ENCODE results near the gene PAGE5.

Gene PAGE5

DNA sequence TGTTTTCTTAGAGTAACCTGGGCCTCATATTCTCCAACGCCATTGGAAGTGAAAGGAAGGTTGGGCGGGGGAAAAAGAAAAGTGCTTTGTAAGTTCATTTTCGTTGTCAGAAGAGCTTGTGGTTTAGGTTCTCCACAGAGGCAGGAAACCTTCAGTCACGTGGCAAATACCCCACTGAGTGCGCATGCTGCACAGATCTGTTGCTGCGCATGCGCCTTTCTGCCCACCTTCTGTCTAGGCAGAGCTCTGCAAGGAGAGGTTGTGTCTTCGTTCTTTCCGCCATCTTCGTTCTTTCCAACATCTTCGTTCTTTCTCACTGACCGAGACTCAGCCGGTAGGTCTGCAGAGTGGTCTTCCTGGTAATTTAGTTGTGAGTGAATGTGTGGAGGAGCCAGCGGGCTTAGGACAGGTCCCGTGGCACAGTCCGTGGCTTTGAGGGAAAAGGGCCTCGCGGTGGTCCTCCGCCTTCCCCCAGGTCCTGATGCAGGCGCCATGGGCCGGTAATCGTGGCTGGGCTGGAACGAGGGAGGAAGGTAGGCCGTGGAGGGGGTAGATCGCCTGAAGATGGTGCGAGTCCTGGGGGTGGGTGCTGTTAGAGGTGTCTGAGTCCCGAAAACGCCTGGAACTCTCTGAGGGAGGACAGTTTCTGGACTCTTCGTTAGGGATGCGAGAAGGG lies at the start of gene PAGE5:
Gene PAGE5 (plus strand): TSS at position 228 of the 676 bp plus-strand sequence. CDS start 1,037 bp downstream, outside the sequence.
- no peak for DNase-seq

DNA sequence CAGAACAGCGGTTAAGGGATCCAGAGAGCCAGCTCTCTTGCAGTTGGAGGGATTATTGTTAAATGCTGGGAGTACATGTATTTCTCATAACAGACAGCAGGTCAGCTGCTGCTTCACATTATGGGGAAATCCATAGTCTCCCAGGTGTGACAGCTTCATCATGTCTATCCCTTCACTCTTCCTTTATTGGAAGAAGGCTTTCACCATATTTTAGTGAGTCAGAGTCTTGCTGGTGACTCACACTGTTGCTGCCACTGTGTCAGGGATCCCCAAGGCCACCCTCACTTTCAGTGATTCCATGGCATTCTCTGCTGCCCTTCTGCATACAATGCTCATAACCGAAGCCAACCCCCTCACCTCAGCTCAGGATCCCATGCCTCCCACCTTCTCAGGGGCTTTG lies 32.9 kb upstream of the PAGE5 start:
- no peak for DNase-seq

GRCh38 chrX:55196688-55197087 lies 23.5 kb upstream of the PAGE5 start:
- no peak for DNase-seq

GRCh38 chrX:55201930-55202579 lies 18.1 kb upstream of the PAGE5 start:
- no peak for DNase-seq

DNA sequence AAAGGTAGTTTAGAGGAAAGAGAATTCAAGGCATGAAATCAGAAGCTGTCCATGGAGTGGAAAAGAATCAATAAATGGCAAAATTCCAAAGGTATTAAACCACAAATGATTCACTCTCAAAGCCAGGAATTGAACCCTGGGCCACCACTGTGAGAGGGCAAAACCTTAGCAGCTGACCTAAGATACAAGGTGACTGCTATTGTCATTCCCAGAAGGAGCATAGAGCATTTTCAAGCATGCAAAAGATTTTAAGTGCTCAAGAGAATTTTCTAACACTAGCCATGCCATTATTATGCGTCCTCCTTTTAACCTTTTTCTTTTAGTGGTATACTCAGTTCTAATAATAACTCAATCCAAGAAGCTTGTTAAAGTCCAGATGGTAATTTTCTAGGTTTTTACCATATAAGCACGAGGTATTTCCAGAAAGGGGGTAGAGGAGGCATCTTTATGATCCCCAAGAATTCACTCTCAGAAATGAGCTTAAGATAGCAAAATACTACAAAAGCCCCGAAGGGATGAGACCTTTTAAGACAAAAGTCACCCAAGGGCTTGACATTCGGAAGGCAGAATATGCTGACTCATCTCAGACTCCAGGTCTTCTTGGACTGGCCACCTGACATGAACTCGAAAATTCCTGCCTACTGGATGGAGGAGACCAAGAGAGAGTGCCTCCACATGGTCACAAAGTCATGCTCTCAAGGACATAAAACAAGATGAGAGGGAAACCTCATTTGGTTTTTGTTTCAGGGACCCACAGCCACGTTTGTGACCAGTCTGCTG lies 13.8 kb upstream of the PAGE5 start:
- DNase-seq = no peak

- no peak for DNase-seq
Observed at GRCh38 chrX:55210931-55211677, 9.0 kb upstream of the PAGE5 start.

GRCh38 chrX:55213381-55213780 lies 6.8 kb upstream of the PAGE5 start:
- no peak for DNase-seq

DNA sequence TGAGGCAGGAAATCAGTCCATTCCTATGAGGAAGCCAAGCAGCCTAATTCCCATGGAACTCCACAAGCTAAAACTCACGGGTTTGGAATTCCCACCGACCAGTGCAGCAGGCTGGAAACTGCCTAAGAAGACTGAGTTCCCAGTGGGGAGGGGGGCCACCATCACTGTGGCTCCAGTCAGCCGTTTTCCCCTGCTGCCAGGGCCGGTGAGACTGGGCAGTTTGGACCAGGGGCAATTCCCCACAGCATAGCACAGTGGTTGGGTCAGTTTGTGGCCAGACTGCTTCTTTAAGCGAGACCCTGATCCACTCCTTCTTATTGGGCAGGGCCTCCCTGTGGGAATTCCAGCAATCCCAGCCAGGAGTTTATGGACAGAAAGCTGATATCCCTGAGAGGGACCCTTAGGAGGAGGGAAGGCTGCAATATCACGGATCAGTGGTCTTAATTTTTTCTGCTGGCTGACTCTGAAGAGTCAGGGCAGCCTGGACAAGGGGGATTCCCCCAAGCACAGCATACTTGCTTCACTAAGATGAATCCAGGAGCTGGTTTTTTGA lies 20.7 kb downstream of the PAGE5 start:
- no peak for DNase-seq

DNA sequence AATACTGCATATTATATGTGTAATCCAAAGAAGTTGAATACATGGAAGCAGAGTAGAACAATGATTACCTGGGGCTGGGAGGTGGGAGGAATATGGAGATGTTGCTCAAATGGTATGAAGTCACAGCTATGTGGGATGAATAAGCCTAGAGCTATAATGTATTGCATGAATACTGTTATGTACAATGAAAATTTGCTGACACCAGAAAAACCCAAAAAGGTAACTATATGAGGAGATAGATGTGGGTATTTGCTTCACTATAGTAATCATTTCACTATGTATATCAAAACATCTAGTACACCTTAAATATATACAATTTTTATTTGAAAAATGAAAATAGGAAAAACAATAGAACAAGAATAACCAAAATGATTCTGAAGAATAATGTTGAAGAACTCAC lies 33.4 kb downstream of the PAGE5 start:
- no peak for DNase-seq

DNA sequence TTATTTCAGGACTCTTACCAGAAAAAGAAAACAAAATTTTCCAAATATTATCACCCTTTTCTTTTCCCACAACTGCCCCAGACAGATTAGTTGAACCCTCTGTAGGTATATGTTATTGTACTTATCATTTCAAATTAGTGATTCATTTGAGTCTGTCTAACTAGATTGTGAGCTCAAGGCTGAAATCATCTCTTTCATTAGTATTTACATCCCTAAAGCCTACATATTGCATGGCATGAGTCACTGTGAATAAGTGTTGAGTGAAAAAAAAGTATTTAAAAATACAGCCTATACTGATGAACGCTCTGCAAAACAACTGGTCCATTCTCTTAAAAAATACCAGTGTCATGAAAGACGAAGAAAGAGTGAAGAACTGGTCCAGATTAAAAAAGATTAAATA lies 40.7 kb downstream of the PAGE5 start:
- no peak for DNase-seq

- DNase-seq = no peak
Observed at GRCh38 chrX:55264816-55265215, 44.7 kb downstream of the PAGE5 start, which contains the start of gene PAGE3. Gene PAGE3, minus strand, starts transcription at chrX:55264916. Its CDS starts 1,013 bp downstream, at chrX:55263903.

Data from NCI-H748 treated with DMSO at 0.1 percent for 48 hours (cell line).